HEK293 (cell line): ENCODE results near the gene ZNRF2.

Experiments used
- CTCF ChIA-PET: fragments of 350-600 bp; formaldehyde crosslinking; extraction: SDS; loops from one replicate; lab custom pipeline; 2021; ENCODE audit warnings: antibody characterized with exemption; lab: Yijun Ruan, JAX
- POLR2A ChIA-PET: fragments of 300-600 bp; formaldehyde crosslinking; extraction: SDS; loops from one replicate; lab custom pipeline; 2020; ENCODE audit warnings: antibody characterized with exemption, inconsistent platforms; lab: Yijun Ruan, JAX
- H3K27ac ChIP-seq: fragments of 200-500 bp; sonication (Bioruptor generic); 2 replicates; pipeline ENCODE4 v1.5.1; 2014; ENCODE audit warnings: low read depth, low read length, control low read depth, inconsistent platforms; ENCODE audit errors: extremely low read depth
- H3K36me3 ChIP-seq, 2 experiments: fragments of 200-500 bp in 1 of 2; sonication (Bioruptor generic) in 1 of 2; 1 replicate in 1 of 2; 2 replicates in 1 of 2; pipeline ENCODE4 v1.5.1; 2014 to 2017; ENCODE audit warnings: inconsistent platforms in 2 of 2, low read length in 2 of 2; ENCODE audit not compliant: control insufficient read depth in 2 of 2, insufficient read depth in 1 of 2
- H3K4me1 ChIP-seq: fragments of 200-500 bp; sonication (Bioruptor generic); 2 replicates; pipeline ENCODE4 v1.5.1; 2014; ENCODE audit warnings: mild to moderate bottlenecking, low read length, inconsistent platforms; ENCODE audit not compliant: control insufficient read depth, insufficient read depth
- H3K4me3 ChIP-seq: 2 replicates; pipeline ENCODE4 v1.5.1; 2011; ENCODE audit warnings: low read depth, mild to moderate bottlenecking, control low read depth, low read length, moderate library complexity
- H3K9me3 ChIP-seq: fragments of 200-500 bp; sonication (Bioruptor generic); 2 replicates; pipeline ENCODE4 v1.5.1; 2014; ENCODE audit warnings: low read depth, low read length, inconsistent platforms; ENCODE audit not compliant: control insufficient read depth, insufficient read depth
- GLIS2 ChIP-seq: fragments of 450-650 bp; formaldehyde crosslinking; IDR thresholded peaks from 2 replicates; pipeline ENCODE4 v1.5.1; 2016; ENCODE audit warnings: missing biosample characterization, missing genetic modification characterization
- HOXD13 ChIP-seq: sonication (generic); formaldehyde crosslinking; IDR thresholded peaks from 2 replicates; pipeline ENCODE4 v1.8.0; 2022; ENCODE audit warnings: missing genetic modification reagents, borderline replicate concordance
- KLF9 ChIP-seq: fragments of 450-650 bp; formaldehyde crosslinking; IDR thresholded peaks from 2 replicates; pipeline ENCODE4 v1.5.1; 2016; ENCODE audit warnings: missing biosample characterization, missing genetic modification characterization, low read depth
- MEIS1 ChIP-seq: sonication (generic); formaldehyde crosslinking; IDR thresholded peaks from 2 replicates; pipeline ENCODE4 v1.8.1; 2022; ENCODE audit warnings: missing genetic modification reagents, mild to moderate bottlenecking, borderline replicate concordance
- PRDM1 ChIP-seq: fragments of 450-650 bp; formaldehyde crosslinking; IDR thresholded peaks from 2 replicates; pipeline ENCODE4; 2016; ENCODE audit warnings: missing biosample characterization, missing genetic modification characterization
- ZNF114 ChIP-seq: fragments of 450-650 bp; formaldehyde crosslinking; IDR thresholded peaks from 2 replicates; pipeline ENCODE4 v1.5.0; 2017; ENCODE audit warnings: missing biosample characterization, missing genetic modification characterization
- ZNF223 ChIP-seq: fragments of 450-650 bp; formaldehyde crosslinking; IDR thresholded peaks from 2 replicates; pipeline ENCODE4 v1.5.1; 2016; ENCODE audit warnings: missing biosample characterization, missing genetic modification characterization
- ZNF248 ChIP-seq: fragments of 450-650 bp; formaldehyde crosslinking; IDR thresholded peaks from 2 replicates; pipeline ENCODE4 v1.5.1; 2017; ENCODE audit warnings: missing biosample characterization, missing genetic modification characterization
- ZNF335 ChIP-seq: fragments of 450-650 bp; formaldehyde crosslinking; conservative IDR thresholded peaks from 2 replicates; pipeline ENCODE4 v1.5.1; 2016; ENCODE audit warnings: missing biosample characterization, missing genetic modification characterization
- ZNF558 ChIP-seq: fragments of 450-650 bp; formaldehyde crosslinking; IDR thresholded peaks from 2 replicates; pipeline ENCODE4 v1.5.1; 2016; ENCODE audit warnings: missing biosample characterization, missing genetic modification characterization
- ZNF660 ChIP-seq: fragments of 450-650 bp; IDR thresholded peaks from 2 replicates; pipeline ENCODE4 v1.5.1; 2018; ENCODE audit warnings: missing biosample characterization, mild to moderate bottlenecking, missing genetic modification characterization
- ZNF777 ChIP-seq: fragments of 450-650 bp; formaldehyde crosslinking; IDR thresholded peaks from 2 replicates; pipeline ENCODE4 v1.5.1; 2017; ENCODE audit warnings: missing biosample characterization, missing genetic modification characterization, borderline replicate concordance
- ZNF837 ChIP-seq: fragments of 450-650 bp; formaldehyde crosslinking; IDR thresholded peaks from 2 replicates; pipeline ENCODE4 v1.5.1; 2016; ENCODE audit warnings: missing biosample characterization, missing genetic modification characterization
- TF ChIP-seq, protein P1 (sequence below): fragments of 450-650 bp; formaldehyde crosslinking; IDR thresholded peaks from 2 replicates; pipeline ENCODE4 v1.5.1; 2016; ENCODE audit warnings: missing biosample characterization, missing genetic modification characterization
- TF ChIP-seq, protein P2 (sequence below): fragments of 450-650 bp; formaldehyde crosslinking; IDR thresholded peaks from 2 replicates; pipeline ENCODE4 v1.5.1; 2016; ENCODE audit warnings: missing biosample characterization, missing genetic modification characterization
- TF ChIP-seq, protein P3 (sequence below): fragments of 450-650 bp; formaldehyde crosslinking; IDR thresholded peaks from 2 replicates; pipeline ENCODE4 v1.5.1; 2016; ENCODE audit warnings: missing biosample characterization, missing genetic modification characterization
- TF ChIP-seq, protein P4 (sequence below): fragments of 450-650 bp; formaldehyde crosslinking; IDR thresholded peaks from 2 replicates; pipeline ENCODE4 v1.5.1; 2016; ENCODE audit warnings: missing biosample characterization, missing genetic modification characterization, borderline replicate concordance

Gene ZNRF2

DNA sequence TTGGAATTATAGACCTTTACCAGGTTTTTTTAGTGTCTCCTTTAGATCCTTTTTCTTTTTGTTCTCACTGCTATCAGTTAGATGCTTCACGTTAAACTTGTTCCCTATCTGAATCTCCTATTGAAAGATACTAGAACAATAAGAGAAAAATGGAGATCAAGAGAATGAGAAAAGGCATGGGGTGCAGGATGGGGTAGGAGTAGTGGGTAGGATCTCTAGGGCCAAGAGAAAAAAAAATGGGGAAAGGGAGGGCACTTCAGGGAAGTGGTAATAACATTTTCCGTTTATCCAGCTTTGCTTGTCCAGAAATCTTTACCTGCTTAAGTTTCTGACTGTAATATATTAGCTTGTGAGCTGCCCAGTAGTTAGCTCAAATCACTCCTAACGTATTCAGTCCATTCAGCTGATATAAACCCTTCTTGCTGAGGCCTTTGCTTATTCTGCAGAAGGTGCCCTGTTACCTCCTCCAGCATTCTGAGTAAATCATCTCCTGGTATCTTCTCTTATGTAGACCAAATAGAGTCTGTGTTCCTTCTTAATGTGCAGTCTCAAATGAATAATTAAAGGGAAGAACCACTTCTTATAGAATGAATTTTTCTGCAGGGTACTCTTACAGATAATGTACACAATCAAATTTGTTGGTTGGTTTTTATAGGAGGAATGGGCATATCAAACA lies 69.7 kb downstream of the ZNRF2 start (continued):
- TF ChIP-seq, protein P1, sequence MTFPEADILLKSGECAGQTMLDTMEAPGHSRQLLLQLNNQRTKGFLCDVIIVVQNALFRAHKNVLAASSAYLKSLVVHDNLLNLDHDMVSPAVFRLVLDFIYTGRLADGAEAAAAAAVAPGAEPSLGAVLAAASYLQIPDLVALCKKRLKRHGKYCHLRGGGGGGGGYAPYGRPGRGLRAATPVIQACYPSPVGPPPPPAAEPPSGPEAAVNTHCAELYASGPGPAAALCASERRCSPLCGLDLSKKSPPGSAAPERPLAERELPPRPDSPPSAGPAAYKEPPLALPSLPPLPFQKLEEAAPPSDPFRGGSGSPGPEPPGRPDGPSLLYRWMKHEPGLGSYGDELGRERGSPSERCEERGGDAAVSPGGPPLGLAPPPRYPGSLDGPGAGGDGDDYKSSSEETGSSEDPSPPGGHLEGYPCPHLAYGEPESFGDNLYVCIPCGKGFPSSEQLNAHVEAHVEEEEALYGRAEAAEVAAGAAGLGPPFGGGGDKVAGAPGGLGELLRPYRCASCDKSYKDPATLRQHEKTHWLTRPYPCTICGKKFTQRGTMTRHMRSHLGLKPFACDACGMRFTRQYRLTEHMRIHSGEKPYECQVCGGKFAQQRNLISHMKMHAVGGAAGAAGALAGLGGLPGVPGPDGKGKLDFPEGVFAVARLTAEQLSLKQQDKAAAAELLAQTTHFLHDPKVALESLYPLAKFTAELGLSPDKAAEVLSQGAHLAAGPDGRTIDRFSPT (tag by site-specific recombination), result no peak
- TF ChIP-seq KLF9 (tag by site-specific recombination), result no peak

DNA sequence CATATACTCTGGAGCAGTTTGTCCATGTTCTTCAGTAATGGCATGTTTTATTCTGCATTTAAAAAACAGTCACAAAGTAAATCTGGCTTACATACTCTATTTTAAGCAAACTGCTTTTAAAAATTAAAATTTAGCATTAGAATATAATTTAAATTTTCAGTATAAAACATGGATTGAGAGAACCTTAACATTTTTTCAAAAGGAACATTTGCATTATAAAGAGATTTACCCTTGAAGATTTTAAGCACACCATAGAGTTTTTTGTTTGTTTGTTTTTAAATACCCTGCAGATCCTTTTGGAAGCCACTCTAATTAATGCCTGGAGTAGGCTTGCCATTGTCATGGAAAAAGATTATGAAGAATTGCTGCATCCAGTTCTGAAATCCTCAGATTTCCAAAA lies 70.4 kb downstream of the ZNRF2 start:
- no peak for TF ChIP-seq GLIS2
- TF ChIP-seq ZNF777 (tag by site-specific recombination), result no peak
- no peak for TF ChIP-seq ZNF335 (tag by site-specific recombination)
- TF ChIP-seq, protein P2, sequence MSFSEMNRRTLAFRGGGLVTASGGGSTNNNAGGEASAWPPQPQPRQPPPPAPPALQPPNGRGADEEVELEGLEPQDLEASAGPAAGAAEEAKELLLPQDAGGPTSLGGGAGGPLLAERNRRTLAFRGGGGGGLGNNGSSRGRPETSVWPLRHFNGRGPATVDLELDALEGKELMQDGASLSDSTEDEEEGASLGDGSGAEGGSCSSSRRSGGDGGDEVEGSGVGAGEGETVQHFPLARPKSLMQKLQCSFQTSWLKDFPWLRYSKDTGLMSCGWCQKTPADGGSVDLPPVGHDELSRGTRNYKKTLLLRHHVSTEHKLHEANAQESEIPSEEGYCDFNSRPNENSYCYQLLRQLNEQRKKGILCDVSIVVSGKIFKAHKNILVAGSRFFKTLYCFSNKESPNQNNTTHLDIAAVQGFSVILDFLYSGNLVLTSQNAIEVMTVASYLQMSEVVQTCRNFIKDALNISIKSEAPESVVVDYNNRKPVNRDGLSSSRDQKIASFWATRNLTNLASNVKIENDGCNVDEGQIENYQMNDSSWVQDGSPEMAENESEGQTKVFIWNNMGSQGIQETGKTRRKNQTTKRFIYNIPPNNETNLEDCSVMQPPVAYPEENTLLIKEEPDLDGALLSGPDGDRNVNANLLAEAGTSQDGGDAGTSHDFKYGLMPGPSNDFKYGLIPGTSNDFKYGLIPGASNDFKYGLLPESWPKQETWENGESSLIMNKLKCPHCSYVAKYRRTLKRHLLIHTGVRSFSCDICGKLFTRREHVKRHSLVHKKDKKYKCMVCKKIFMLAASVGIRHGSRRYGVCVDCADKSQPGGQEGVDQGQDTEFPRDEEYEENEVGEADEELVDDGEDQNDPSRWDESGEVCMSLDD, result no peak
- no peak for TF ChIP-seq ZNF558 (tag by site-specific recombination)
- ChIA-PET POLR2A (no interaction called here), CTCF (no interaction called here)
- Histone ChIP-seq H3K27ac (no peak overlapping the region), H3K9me3 (no peaks in the 10 kb centered on the region), H3K4me1 (peaks cover 30% of the 10 kb centered on the region), H3K36me3 (no peaks in the 10 kb centered on the region; a peak in 1 of 3 replicates), H3K4me3 (no peak overlapping the region)

DNA sequence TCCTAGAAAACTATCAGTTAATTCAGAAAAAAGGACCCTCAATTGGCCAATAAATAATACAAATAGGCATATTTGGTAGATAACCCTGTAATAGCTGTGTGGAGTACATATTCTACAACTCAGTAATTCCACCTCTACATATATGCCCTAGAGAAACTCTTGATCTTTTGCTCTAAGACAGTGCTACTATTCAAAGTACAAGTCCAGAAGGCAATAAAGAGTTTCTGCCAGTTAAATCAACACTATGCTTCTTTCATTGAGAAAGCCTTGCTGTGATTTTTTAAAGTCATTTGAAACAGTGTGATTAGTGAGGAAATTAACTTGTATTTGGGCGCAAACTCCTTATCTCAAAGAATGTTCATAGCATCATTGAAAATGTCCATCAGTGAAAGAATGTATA lies 75.6 kb downstream of the ZNRF2 start:
- Histone ChIP-seq H3K36me3 (no peaks in the 10 kb centered on the region; a peak in 1 of 3 replicates), H3K9me3 (no peaks in the 10 kb centered on the region), H3K4me1 (peaks cover 11% of the 10 kb centered on the region), H3K4me3 (no peak overlapping the region), H3K27ac (no peak overlapping the region)
- ChIA-PET POLR2A (no interaction called here), CTCF (interaction anchor here (0.8 kb wide), 1 partner anchor 195 kb away, joined by 3 read pairs; no protein-coding TSS in a partner anchor)
- TF ChIP-seq ZNF248 (tag by site-specific recombination) (no peak), ZNF660 (tag by site-specific recombination) (no peak), ZNF114 (tag by site-specific recombination) (no peak), MEIS1 (no peak), HOXD13 (CRISPR knock-in tag) (no peak), ZNF223 (tag by site-specific recombination) (no peak), PRDM1 (tag by site-specific recombination) (no peak), ZNF837 (tag by site-specific recombination) (no peak)
- TF ChIP-seq, protein P3, sequence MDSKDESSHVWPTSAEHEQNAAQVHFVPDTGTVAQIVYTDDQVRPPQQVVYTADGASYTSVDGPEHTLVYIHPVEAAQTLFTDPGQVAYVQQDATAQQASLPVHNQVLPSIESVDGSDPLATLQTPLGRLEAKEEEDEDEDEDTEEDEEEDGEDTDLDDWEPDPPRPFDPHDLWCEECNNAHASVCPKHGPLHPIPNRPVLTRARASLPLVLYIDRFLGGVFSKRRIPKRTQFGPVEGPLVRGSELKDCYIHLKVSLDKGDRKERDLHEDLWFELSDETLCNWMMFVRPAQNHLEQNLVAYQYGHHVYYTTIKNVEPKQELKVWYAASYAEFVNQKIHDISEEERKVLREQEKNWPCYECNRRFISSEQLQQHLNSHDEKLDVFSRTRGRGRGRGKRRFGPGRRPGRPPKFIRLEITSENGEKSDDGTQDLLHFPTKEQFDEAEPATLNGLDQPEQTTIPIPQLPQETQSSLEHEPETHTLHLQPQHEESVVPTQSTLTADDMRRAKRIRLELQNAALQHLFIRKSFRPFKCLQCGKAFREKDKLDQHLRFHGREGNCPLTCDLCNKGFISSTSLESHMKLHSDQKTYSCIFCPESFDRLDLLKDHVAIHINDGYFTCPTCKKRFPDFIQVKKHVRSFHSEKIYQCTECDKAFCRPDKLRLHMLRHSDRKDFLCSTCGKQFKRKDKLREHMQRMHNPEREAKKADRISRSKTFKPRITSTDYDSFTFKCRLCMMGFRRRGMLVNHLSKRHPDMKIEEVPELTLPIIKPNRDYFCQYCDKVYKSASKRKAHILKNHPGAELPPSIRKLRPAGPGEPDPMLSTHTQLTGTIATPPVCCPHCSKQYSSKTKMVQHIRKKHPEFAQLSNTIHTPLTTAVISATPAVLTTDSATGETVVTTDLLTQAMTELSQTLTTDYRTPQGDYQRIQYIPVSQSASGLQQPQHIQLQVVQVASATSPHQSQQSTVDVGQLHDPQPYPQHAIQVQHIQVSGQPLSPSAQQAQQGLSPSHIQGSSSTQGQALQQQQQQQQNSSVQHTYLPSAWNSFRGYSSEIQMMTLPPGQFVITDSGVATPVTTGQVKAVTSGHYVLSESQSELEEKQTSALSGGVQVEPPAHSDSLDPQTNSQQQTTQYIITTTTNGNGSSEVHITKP (tag by site-specific recombination), result no peak
- TF ChIP-seq, protein P2, result no peak
- TF ChIP-seq, protein P4, sequence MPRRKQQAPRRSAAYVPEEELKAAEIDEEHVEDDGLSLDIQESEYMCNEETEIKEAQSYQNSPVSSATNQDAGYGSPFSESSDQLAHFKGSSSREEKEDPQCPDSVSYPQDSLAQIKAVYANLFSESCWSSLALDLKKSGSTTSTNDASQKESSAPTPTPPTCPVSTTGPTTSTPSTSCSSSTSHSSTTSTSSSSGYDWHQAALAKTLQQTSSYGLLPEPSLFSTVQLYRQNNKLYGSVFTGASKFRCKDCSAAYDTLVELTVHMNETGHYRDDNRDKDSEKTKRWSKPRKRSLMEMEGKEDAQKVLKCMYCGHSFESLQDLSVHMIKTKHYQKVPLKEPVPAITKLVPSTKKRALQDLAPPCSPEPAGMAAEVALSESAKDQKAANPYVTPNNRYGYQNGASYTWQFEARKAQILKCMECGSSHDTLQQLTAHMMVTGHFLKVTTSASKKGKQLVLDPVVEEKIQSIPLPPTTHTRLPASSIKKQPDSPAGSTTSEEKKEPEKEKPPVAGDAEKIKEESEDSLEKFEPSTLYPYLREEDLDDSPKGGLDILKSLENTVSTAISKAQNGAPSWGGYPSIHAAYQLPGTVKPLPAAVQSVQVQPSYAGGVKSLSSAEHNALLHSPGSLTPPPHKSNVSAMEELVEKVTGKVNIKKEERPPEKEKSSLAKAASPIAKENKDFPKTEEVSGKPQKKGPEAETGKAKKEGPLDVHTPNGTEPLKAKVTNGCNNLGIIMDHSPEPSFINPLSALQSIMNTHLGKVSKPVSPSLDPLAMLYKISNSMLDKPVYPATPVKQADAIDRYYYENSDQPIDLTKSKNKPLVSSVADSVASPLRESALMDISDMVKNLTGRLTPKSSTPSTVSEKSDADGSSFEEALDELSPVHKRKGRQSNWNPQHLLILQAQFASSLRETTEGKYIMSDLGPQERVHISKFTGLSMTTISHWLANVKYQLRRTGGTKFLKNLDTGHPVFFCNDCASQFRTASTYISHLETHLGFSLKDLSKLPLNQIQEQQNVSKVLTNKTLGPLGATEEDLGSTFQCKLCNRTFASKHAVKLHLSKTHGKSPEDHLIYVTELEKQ (tag by site-specific recombination), result no peak
